A673 (cell line): ENCODE measurements around the gene ADM. TPM values are rescaled to one million over a fixed set of nuclear protein-coding genes. Genes with fewer than 3 reads are reported as not detected.

Source experiments
- BruUV-seq: library from RNA; stranded (reverse); fragments of 400-500 nt; replicated peaks from 2 replicates; lab custom pipeline; 2021; lab: Mats Ljungman, UMichigan
- CTCF ChIA-PET: fragments of 300-600 bp; sonication (Branson Sonifier 250); formaldehyde crosslinking; loops from one replicate; lab custom pipeline; 2022; ENCODE audit warnings: antibody characterized with exemption; lab: Charles Lee
- POLR2A ChIA-PET: fragments of 300-600 bp; sonication (Branson Sonifier 250); formaldehyde crosslinking; loops from one replicate; lab custom pipeline; 2022; ENCODE audit warnings: antibody characterized with exemption; ENCODE audit not compliant: low non-redundant PET; lab: Charles Lee
- DNase-seq: peaks from one replicate; pipeline ENCODE4 v3.0.0-alpha.2; 2015; ENCODE audit warnings: low spot score
- H3K27ac ChIP-seq: fragments of 200-600 bp; sonication (generic); 2 replicates; pipeline ENCODE4 v1.5.1; 2016; ENCODE audit warnings: mixed run types, low read depth, mild to moderate bottlenecking, mixed read lengths, antibody characterized with exemption, low read length; ENCODE audit not compliant: poor library complexity, severe bottlenecking
- H3K27me3 ChIP-seq: fragments of 200-600 bp; sonication (generic); replicated peaks from 2 replicates; pipeline ENCODE4 v1.6.1; 2017; ENCODE audit warnings: mixed run types, low read depth, mild to moderate bottlenecking, mixed read lengths, antibody characterized with exemption, low read length; ENCODE audit not compliant: insufficient read depth, poor library complexity
- H3K36me3 ChIP-seq: fragments of 200-600 bp; sonication (generic); 2 replicates; pipeline ENCODE4 v1.6.1; 2016; ENCODE audit warnings: mixed run types, mild to moderate bottlenecking, mixed read lengths, antibody characterized with exemption, low read length; ENCODE audit not compliant: insufficient read depth, poor library complexity, severe bottlenecking
- H3K4me1 ChIP-seq: fragments of 200-600 bp; sonication (generic); 2 replicates; pipeline ENCODE4 v1.6.1; 2017; ENCODE audit warnings: mixed run types, mild to moderate bottlenecking, mixed read lengths, antibody characterized with exemption, low read length; ENCODE audit not compliant: insufficient read depth, poor library complexity, severe bottlenecking
- H3K4me3 ChIP-seq: fragments of 200-600 bp; sonication (generic); 2 replicates; pipeline ENCODE4 v1.5.1; 2016; ENCODE audit warnings: low read depth, mixed run types, mild to moderate bottlenecking, mixed read lengths, low read length; ENCODE audit not compliant: poor library complexity, severe bottlenecking
- H3K9me3 ChIP-seq: fragments of 200-600 bp; sonication (generic); 2 replicates; pipeline ENCODE4 v1.6.1; 2016; ENCODE audit warnings: mixed run types, low read depth, mild to moderate bottlenecking, mixed read lengths, antibody characterized with exemption, low read length; ENCODE audit not compliant: poor library complexity, severe bottlenecking
- EZH2 ChIP-seq: fragments of 200-600 bp; sonication (generic); IDR thresholded peaks from 2 replicates; pipeline ENCODE4 v1.6.1; 2017; ENCODE audit warnings: borderline replicate concordance, low read depth, mild to moderate bottlenecking, mixed read lengths, antibody characterized with exemption, low read length; ENCODE audit not compliant: poor library complexity, severe bottlenecking
- intact Hi-C: fragments of 100-400 bp; cut with micrococcal nuclease; formaldehyde crosslinking; loops from one replicate; pipeline ENCODE4 v1.10.0; 2022; ENCODE audit not compliant: unreplicated experiment
- total RNA-seq: library from RNA; stranded (reverse); gene quantifications from 2 replicates; pipeline ENCODE4 v1.2.3, GENCODE V29; 2021
- TF ChIP-seq, protein P1 (sequence below): fragments of 300-800, 200-600 bp; sonication (generic); conservative IDR thresholded peaks from 2 replicates; pipeline ENCODE4 v1.5.1; 2017; ENCODE audit warnings: low read depth, mild to moderate bottlenecking, antibody characterized with exemption, low read length, moderate library complexity, mixed read lengths

Gene ADM
- total RNA-seq, 1 experiment from 2014 or later: 3.8 TPM

GRCh38 chr11:10294290-10294953, 10.5 kb upstream of the ADM start:
- intact Hi-C loops: no loop called here
- Histone ChIP-seq H3K4me3 (peak overlapping the region; percentile 95), H3K27ac (peak overlapping the region; percentile 89), H3K4me1 (peaks cover 27% of the 10 kb centered on the region), H3K9me3 (no peaks in the 10 kb centered on the region), H3K36me3 (no peaks in the 10 kb centered on the region), H3K27me3 (no peaks in the 10 kb centered on the region)
- TSS peak; percentile 55 for BruUV-seq
- no peak for TF ChIP-seq EZH2
- TF ChIP-seq, protein P1, sequence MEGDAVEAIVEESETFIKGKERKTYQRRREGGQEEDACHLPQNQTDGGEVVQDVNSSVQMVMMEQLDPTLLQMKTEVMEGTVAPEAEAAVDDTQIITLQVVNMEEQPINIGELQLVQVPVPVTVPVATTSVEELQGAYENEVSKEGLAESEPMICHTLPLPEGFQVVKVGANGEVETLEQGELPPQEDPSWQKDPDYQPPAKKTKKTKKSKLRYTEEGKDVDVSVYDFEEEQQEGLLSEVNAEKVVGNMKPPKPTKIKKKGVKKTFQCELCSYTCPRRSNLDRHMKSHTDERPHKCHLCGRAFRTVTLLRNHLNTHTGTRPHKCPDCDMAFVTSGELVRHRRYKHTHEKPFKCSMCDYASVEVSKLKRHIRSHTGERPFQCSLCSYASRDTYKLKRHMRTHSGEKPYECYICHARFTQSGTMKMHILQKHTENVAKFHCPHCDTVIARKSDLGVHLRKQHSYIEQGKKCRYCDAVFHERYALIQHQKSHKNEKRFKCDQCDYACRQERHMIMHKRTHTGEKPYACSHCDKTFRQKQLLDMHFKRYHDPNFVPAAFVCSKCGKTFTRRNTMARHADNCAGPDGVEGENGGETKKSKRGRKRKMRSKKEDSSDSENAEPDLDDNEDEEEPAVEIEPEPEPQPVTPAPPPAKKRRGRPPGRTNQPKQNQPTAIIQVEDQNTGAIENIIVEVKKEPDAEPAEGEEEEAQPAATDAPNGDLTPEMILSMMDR: no peak
- POLR2A ChIA-PET: no interaction called here
- peak; percentile 71 for DNase-seq
- CTCF ChIA-PET: no interaction called here

DNA sequence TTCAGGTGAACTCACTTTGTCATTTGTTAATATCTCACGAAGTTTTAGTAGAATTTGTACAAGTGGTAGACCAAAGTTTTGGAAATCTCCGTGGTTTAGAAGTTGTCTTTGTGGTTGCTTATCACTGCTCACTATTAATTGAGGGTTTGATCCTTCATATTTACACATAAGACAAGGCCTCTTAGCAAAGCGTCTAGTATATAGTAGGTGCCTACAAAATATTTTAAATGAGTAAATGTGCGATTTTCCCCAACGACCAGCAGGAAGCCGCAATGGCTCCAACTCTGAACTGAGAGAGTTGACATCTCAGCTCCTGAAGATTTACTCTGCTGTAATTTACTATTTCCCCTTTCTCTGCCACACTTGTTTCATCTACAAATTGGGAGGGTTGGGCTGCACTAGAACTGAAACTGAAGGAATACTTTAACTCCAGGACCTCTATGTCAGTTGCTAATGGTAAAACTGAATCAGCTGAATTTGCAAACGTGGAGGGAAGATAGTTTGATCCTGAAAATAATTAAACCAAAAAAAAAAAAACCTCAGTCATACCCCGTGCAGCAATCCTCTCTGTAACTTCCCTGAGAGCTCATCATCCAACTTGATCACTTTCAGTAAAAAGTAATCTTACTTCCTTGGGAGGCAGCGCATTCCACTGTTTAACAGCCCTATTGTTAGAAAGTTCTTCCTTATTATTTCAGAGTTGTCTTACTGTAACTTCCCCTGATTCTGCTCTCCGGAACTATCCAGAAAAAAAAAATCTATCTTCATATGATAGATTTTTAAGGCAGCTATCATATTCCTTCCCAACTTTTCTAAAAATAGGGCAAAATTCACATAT, 9.6 kb upstream of the ADM start:
- Histone ChIP-seq H3K4me3 (peak overlapping the region; percentile 95), H3K4me1 (peaks cover 19% of the 10 kb centered on the region), H3K27ac (peak overlapping the region; percentile 89), H3K36me3 (no peaks in the 10 kb centered on the region), H3K27me3 (no peaks in the 10 kb centered on the region), H3K9me3 (no peaks in the 10 kb centered on the region)
- TF ChIP-seq, protein P1: no peak
- TF ChIP-seq EZH2: no peak
- POLR2A ChIA-PET: no interaction called here
- DNase-seq: no peak
- intact Hi-C loops: no loop called here
- CTCF ChIA-PET: no interaction called here
- BruUV-seq: no TSS peak

DNA sequence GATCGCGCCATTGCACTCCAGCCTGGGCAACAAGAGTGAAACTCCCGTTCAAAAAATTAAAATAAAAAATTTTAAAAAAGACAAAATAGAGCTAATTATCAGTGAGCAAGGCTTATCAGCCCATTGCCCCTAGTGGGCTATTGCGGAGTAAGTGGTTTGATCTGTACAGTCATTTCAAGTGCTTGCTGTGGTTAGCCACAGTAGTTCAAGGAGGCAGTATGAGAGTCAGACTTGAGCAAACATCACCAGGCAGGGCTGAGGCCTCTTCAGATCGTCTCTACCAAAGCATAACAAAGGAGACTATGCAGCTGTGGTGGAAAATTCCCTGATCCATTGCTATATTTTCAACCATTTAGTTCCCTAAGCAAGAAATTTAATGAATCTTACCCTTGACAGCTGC, 6.5 kb upstream of the ADM start:
- ChIA-PET CTCF (no interaction called here), POLR2A (no interaction called here)
- Histone ChIP-seq H3K27ac (no peak overlapping the region), H3K4me3 (no peak overlapping the region), H3K9me3 (no peaks in the 10 kb centered on the region), H3K4me1 (peaks cover 13% of the 10 kb centered on the region), H3K27me3 (no peaks in the 10 kb centered on the region), H3K36me3 (no peaks in the 10 kb centered on the region)
- no TSS peak for BruUV-seq
- no peak for TF ChIP-seq EZH2
- no peak for DNase-seq
- intact Hi-C loops: no loop called here
